Naive thymus-derived CD4-positive, alpha-beta T cell (primary cell): ENCODE measurements around the gene ANK3. TPM values are rescaled to one million over a fixed set of nuclear protein-coding genes. Genes with fewer than 3 reads are reported as not detected.
"Not testable (repeated sequence)": the region's sequence is repeated elsewhere in the genome, so short reads cannot be mapped to it uniquely, and the experiment has no call there.

Experiments used
- ATAC-seq: fragments of 150-1000 bp; cut with Tn5 transposase; 2 replicates; pipeline ENCODE4 v1.10.0; 2021; ENCODE audit warnings: mild to moderate bottlenecking, moderate library complexity
- CTCF ChIA-PET: fragments of 350-600 bp; sonication (Branson Sonifier 250); formaldehyde crosslinking; loops from one replicate; lab custom pipeline; 2021; ENCODE audit warnings: antibody characterized with exemption; lab: Charles Lee
- POLR2A ChIA-PET: fragments of 350-600 bp; sonication (Branson Sonifier 250); formaldehyde crosslinking; loops from one replicate; lab custom pipeline; 2021; ENCODE audit warnings: antibody characterized with exemption, inconsistent platforms; lab: Charles Lee
- DNase-seq, 9 donors: peaks; one replicate each; pipeline versions ENCODE4 v3.0.0 to v3.0.0-alpha.2; 2020 to 2022; ENCODE audit warnings: mixed read lengths in 1 of 9
- H3K27ac ChIP-seq: one replicate; pipeline ENCODE4 v1.7.0; 2013; ENCODE audit warnings: mild to moderate bottlenecking, low read depth, low read length, moderate library complexity
- H3K27me3 ChIP-seq, 2 donors: one replicate each; pipeline ENCODE4 v1.7.0; 2013; ENCODE audit warnings: low read length in 2 of 2, mild to moderate bottlenecking in 2 of 2, moderate library complexity in 2 of 2; ENCODE audit not compliant: control insufficient read depth in 2 of 2, insufficient read depth in 2 of 2
- H3K36me3 ChIP-seq, 3 experiments: 1 replicate in 2 of 3; 2 replicates in 1 of 3; pipeline ENCODE4 v1.7.0; 2013; ENCODE audit warnings: low read length in 3 of 3, mild to moderate bottlenecking in 3 of 3, moderate library complexity in 1 of 3; ENCODE audit not compliant: insufficient read depth in 3 of 3, control insufficient read depth in 2 of 3
- H3K4me1 ChIP-seq, 2 donors: one replicate each; pipeline ENCODE4 v1.7.0; 2013; ENCODE audit warnings: low read length in 2 of 2, mild to moderate bottlenecking in 2 of 2, moderate library complexity in 1 of 2; ENCODE audit not compliant: control insufficient read depth in 2 of 2, insufficient read depth in 2 of 2
- H3K4me3 ChIP-seq: 2 replicates; pipeline ENCODE4 v1.7.0; 2013; ENCODE audit warnings: mild to moderate bottlenecking, low read length
- H3K9me3 ChIP-seq, 3 experiments: 1 replicate in 2 of 3; 2 replicates in 1 of 3; pipeline ENCODE4 v1.7.0; 2013; ENCODE audit warnings: low read length in 3 of 3; ENCODE audit not compliant: control insufficient read depth in 2 of 3
- H3K27ac Mint-ChIP-seq, 9 donors: one replicate each; pipeline ENCODE4 v1.8.0; 2020 to 2022; ENCODE audit warnings: mixed read lengths in 9 of 9, mild to moderate bottlenecking in 8 of 9, moderate library complexity in 5 of 9, inconsistent platforms in 2 of 9
- H3K27me3 Mint-ChIP-seq, 5 donors: one replicate each; pipeline ENCODE4 v1.8.0; 2021 to 2022; ENCODE audit warnings: mixed read lengths in 5 of 5, mild to moderate bottlenecking in 1 of 5
- H3K36me3 Mint-ChIP-seq, 5 donors: one replicate each; pipeline ENCODE4 v1.8.0; 2020 to 2022; ENCODE audit warnings: mixed read lengths in 5 of 5, mild to moderate bottlenecking in 3 of 5, inconsistent platforms in 1 of 5
- H3K4me1 Mint-ChIP-seq, 7 donors: one replicate each; pipeline ENCODE4 v1.8.0; 2020 to 2022; ENCODE audit warnings: mixed read lengths in 7 of 7, mild to moderate bottlenecking in 3 of 7, inconsistent platforms in 1 of 7
- H3K4me3 Mint-ChIP-seq, 10 donors: one replicate each; pipeline ENCODE4 v1.8.0; 2020 to 2022; ENCODE audit warnings: mild to moderate bottlenecking in 10 of 10, mixed read lengths in 10 of 10, moderate library complexity in 6 of 10, inconsistent platforms in 2 of 10
- H3K9me3 Mint-ChIP-seq, 11 donors: one replicate each; pipeline ENCODE4 v1.8.0; 2020 to 2022; ENCODE audit warnings: mixed read lengths in 11 of 11, mild to moderate bottlenecking in 4 of 11, inconsistent platforms in 1 of 11, moderate library complexity in 1 of 11
- intact Hi-C, 2 donors: fragments of 100-400 bp; cut with micrococcal nuclease; formaldehyde crosslinking; loops; one replicate each; pipeline ENCODE4 v1.15.1; 2023
- polyA plus RNA-seq, 2 donors: library from polyadenylated mRNA; unstranded; fragments of 300-500 nt; fragmentation: Illumina TruSeq; gene quantifications; one replicate each; pipeline ENCODE4 v1.2.3, GENCODE V29; 2021
- total RNA-seq, 6 experiments: library from RNA in 5 of 6; stranded (reverse) in 5 of 6; gene quantifications; 1 replicate in 5 of 6; 2 replicates in 1 of 6; pipeline ENCODE4 v1.2.3 and lab custom pipeline; 2021 to 2026

The ANK3 gene
- total and polyA plus RNA-seq, 7 experiments from 2014 or later: 23.9 to 72.9 (median 61.4) TPM

DNA sequence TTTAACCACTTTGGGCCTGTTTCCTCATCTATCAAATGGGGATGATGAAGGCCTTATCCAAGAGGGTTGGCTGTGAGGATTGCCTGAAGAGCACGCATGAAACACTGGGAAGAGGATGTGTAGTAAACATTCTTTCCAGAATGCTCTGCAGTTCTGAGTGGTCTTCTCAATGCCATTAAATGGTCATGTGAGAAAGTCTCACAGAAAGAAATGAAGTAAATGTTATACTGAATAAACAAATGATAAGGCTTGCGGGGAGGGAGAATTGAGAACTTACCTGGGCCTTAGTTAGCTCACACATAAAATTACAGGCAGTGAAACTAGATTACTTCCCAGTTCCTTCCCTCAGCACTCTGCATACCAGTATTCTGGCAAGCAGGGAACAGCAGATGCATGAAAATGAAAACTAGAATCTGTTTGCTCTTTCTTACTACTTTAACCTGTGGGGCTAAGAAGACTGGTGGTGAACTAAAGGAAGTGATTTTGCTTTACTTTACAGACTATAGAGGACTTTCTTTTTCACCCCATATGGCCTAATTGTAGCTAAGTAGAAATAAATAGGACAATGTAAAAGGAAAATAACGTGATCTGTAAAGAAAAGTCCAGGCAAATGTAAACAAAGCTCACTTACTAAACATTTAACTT is 348.1 kb downstream of the ANK3 start:
- H3K36me3 Mint-ChIP-seq: peaks cover 6 to 51% (median 19%) of the 10 kb centered on the region in 5 donors
- DNase-seq: no peak
- H3K27me3 Mint-ChIP-seq: no peaks in the 10 kb centered on the region
- H3K27ac Mint-ChIP-seq: no peak overlapping the region
- H3K4me3 Mint-ChIP-seq: no peak overlapping the region
- intact Hi-C loops: no loop called here
- Histone ChIP-seq H3K9me3 (no peaks in the 10 kb centered on the region), H3K27me3 (no peaks in the 10 kb centered on the region), H3K27ac (no peak overlapping the region), H3K4me3 (no peak overlapping the region), H3K4me1 (no peaks in the 10 kb centered on the region), H3K36me3 (no peaks in the 10 kb centered on the region)
- H3K4me1 Mint-ChIP-seq: peaks cover 0 to 6% (median 0%) of the 10 kb centered on the region in 7 donors
- CTCF ChIA-PET: no interaction called here
- H3K9me3 Mint-ChIP-seq: no peaks in the 10 kb centered on the region
- no peak for ATAC-seq
- POLR2A ChIA-PET: no interaction called here

DNA sequence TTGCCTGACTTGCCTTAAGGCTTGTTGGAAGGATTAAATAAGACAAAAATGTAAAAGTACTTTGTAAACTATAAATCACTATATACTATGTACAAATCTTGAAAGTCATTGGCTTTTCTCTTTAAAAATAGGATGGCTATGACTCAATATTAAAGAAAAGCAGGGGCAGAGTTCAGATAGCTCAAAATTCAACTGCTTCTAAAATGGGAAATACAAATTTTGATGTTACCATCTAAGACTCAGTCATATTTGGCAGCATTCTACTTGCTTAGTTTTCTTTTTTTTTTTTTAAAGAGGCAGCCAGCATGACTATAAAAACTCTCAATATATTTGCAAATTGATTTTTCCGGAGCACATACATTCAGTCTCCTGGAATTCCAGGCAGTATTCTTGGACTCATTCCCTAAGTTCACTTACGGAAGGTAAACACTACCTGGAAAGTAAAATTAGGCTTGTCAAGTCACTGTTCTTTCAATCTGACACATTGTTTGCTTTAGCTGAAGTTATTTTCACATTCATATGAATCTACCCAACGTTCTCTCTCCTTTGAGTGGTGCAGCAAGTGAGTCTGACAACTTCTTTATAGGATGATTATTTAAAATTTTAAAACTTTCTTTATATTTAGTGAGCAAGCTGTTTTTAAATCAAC is 349.5 kb downstream of the ANK3 start:
- Mint-ChIP-seq H3K27ac (no peak overlapping the region), H3K9me3 (no peaks in the 10 kb centered on the region), H3K4me3 (no peak overlapping the region), H3K36me3 (peaks cover 6 to 43% (median 19%) of the 10 kb centered on the region in 5 donors), H3K4me1 (peaks cover 0 to 6% (median 0%) of the 10 kb centered on the region in 7 donors), H3K27me3 (no peaks in the 10 kb centered on the region)
- Histone ChIP-seq H3K27me3 (no peaks in the 10 kb centered on the region), H3K4me3 (no peak overlapping the region), H3K9me3 (no peaks in the 10 kb centered on the region), H3K4me1 (no peaks in the 10 kb centered on the region), H3K27ac (no peak overlapping the region), H3K36me3 (no peaks in the 10 kb centered on the region)
- ChIA-PET CTCF (no interaction called here), POLR2A (no interaction called here)
- no peak for DNase-seq
- no peak for ATAC-seq
- intact Hi-C loops: no loop called here

DNA sequence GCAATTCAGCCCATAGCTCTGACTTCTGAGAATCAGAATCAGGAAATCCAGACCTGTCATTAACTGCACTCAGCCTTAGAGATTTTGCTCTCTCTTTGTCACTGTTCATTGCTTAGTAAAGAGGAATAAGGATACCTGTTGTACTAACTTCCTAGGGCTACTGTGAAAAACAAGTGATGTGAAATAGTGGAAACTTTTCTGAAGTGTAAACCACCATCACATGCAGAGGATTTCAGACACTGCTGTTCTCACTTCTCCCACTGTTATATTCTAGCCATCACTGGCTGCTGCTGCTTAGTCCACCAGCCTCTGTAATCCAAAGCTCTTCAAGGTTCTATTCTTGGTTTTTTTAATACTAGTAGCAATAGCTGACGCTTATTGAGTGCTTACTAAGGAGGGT is 353.7 kb downstream of the ANK3 start:
- Histone ChIP-seq H3K4me1 (no peaks in the 10 kb centered on the region), H3K27me3 (no peaks in the 10 kb centered on the region), H3K9me3 (no peaks in the 10 kb centered on the region), H3K27ac (no peak overlapping the region), H3K36me3 (no peaks in the 10 kb centered on the region), H3K4me3 (no peak overlapping the region)
- intact Hi-C loops: loop anchor here in 1 of 2 donors (2.0 kb wide), 1 partner anchor 129 kb away; the partner anchor contains the start of gene CCDC6
- Mint-ChIP-seq H3K27me3 (no peaks in the 10 kb centered on the region), H3K4me3 (no peak overlapping the region), H3K36me3 (peaks cover 3 to 30% (median 11%) of the 10 kb centered on the region in 5 donors), H3K4me1 (peaks cover 0 to 9% (median 0%) of the 10 kb centered on the region in 7 donors), H3K9me3 (no peaks in the 10 kb centered on the region), H3K27ac (no peak overlapping the region)
- ATAC-seq: no peak
- ChIA-PET CTCF (interaction anchor here (0.6 to 2.3 kb wide), 2 partner anchors 279 to 410 kb away, joined by 3 to 6 read pairs; no protein-coding TSS in a partner anchor), POLR2A (no interaction called here)
- DNase-seq: no peak

DNA sequence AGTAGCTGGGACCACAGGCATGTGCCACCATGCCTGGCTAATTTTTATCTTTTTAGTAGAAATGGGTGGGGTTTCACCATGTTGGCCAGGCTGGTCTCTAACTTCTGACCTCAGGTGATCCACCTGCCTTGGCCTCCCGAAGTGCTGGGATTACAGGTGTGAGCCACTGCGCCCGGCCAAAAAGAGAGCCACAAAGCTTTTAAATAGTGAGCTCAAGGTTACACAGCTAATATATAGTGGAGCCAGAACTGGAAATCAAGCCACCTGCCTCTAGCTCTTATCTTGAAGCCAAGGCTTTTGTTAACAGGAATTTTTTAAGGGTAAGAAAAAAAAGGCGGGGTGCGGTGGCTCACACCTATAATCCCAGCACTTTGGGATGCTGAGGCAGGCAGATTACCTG is 354.3 kb downstream of the ANK3 start:
- intact Hi-C loops: loop anchor here in 1 of 2 donors (2.0 kb wide), 1 partner anchor 129 kb away; the partner anchor contains the start of gene CCDC6
- POLR2A ChIA-PET: not testable (repeated sequence)

DNA sequence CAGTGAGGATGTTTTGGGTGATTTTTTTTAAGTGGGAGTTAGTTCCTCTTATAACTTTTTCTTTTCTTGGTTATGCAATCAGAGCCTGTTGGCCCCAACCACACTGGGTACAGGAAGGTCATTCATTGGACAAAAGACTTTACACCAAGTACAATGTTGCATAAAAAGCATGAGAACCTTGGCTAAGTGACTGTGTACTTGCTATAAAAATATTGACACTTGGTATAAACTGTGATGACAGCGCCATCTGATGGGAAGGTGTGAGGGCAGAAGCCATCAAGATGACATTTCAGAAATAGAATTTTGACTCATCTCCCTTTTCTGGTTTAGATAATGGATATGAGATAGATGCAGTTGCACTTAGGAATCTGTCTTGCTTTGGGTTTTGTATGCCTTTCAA is 357.0 kb downstream of the ANK3 start:
- ATAC-seq (peak; percentile 86), DNase-seq (peak in 7 of 9 donors; percentile 5 to 31 (median 12))
- Histone ChIP-seq H3K4me3 (no peak overlapping the region), H3K4me1 (no peaks in the 10 kb centered on the region), H3K27me3 (no peaks in the 10 kb centered on the region), H3K9me3 (no peaks in the 10 kb centered on the region), H3K27ac (no peak overlapping the region), H3K36me3 (no peaks in the 10 kb centered on the region)
- ChIA-PET POLR2A (no interaction called here), CTCF (interaction anchor here (0.6 kb wide), 1 partner anchor 328 kb away, joined by 4 read pairs; no protein-coding TSS in a partner anchor)
- Mint-ChIP-seq H3K27me3 (no peaks in the 10 kb centered on the region), H3K4me1 (peaks cover 0 to 9% (median 0%) of the 10 kb centered on the region in 7 donors), H3K36me3 (peaks cover 0 to 19% (median 1%) of the 10 kb centered on the region in 5 donors), H3K27ac (peak overlapping the region in 1 of 9 donors; percentile 32), H3K9me3 (no peaks in the 10 kb centered on the region), H3K4me3 (no peak overlapping the region)
- intact Hi-C loops: loop anchor here (1.0 to 5.0 kb wide), 5 partner anchors 167 to 1250 kb away; no protein-coding TSS in a partner anchor

More for the DNA sequence above, 354.3 kb downstream of the ANK3 start:
- H3K4me3 Mint-ChIP-seq, ATAC-seq, H3K4me1 ChIP-seq, H3K4me1 Mint-ChIP-seq, H3K36me3 ChIP-seq, H3K27me3 ChIP-seq, H3K27ac Mint-ChIP-seq, H3K9me3 Mint-ChIP-seq, H3K4me3 ChIP-seq, H3K27me3 Mint-ChIP-seq, DNase-seq, H3K9me3 ChIP-seq, H3K27ac ChIP-seq: not testable (repeated sequence)
- CTCF ChIA-PET: interaction anchor here (0.6 to 2.3 kb wide), 2 partner anchors 278 to 409 kb away, joined by 3 to 6 read pairs; no protein-coding TSS in a partner anchor
- H3K36me3 Mint-ChIP-seq: peaks cover 0 to 26% (median 8%) of the 10 kb centered on the region in 5 donors

DNA sequence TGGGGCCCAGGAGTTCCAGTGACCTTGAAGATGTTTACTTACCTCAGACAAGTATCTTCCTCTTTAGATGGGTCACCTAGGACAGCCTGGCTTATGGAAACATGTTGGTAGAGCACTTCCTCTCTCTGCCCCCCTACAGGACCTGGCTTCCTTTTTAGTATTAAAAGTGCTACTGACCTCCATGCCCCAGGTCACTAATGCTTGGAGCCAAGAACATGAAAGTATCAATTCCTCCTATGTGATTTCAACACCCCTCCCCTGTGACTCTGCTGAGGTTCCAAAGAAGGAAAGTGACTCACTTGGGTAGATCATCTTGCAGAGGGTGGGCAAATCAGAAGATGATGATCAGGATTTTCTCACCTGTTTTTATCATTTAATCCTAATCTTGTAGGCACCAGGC is 358.0 kb downstream of the ANK3 start:
- no peak overlapping the region for H3K4me3 ChIP-seq
- no peak overlapping the region for H3K4me3 Mint-ChIP-seq
- H3K27me3 ChIP-seq: no peaks in the 10 kb centered on the region
- H3K4me1 Mint-ChIP-seq: peaks cover 0 to 9% (median 0%) of the 10 kb centered on the region in 7 donors
- CTCF ChIA-PET: interaction anchor here (0.7 kb wide), 1 partner anchor 10 kb away, joined by 7 read pairs; no protein-coding TSS in a partner anchor
- H3K9me3 Mint-ChIP-seq: no peaks in the 10 kb centered on the region
- H3K27me3 Mint-ChIP-seq: no peaks in the 10 kb centered on the region
- H3K9me3 ChIP-seq: no peaks in the 10 kb centered on the region
- ATAC-seq: peak; percentile 64
- H3K27ac ChIP-seq: no peak overlapping the region
- DNase-seq: no peak
- H3K36me3 Mint-ChIP-seq: peaks cover 0 to 14% (median 1%) of the 10 kb centered on the region in 5 donors
- no peaks in the 10 kb centered on the region for H3K4me1 ChIP-seq
- no peaks in the 10 kb centered on the region for H3K36me3 ChIP-seq
- intact Hi-C loops: loop anchor here (1.0 to 5.0 kb wide), 5 partner anchors 166 to 1249 kb away; no protein-coding TSS in a partner anchor
- peak overlapping the region in 6 of 9 donors; percentile 17 to 71 (median 52) for H3K27ac Mint-ChIP-seq
- POLR2A ChIA-PET: no interaction called here
